GM23338 (cell line): Measurements from ENCODE around the gene CROCC2. TPM values are rescaled to one million over a fixed set of nuclear protein-coding genes. Genes with fewer than 3 reads are reported as not detected.

Source experiments
- ATAC-seq: fragments of 200-7000 bp; cut with Tn5 transposase; 3 replicates; pipeline ENCODE4 v1.9.1; 2020
- DNase-seq: peaks from one replicate; pipeline ENCODE4 v3.0.0-alpha.2; 2015; ENCODE audit warnings: low spot score
- H2AFZ ChIP-seq: fragments of 200-600 bp; sonication (generic); 2 replicates; pipeline ENCODE4 v1.8.0; 2016; ENCODE audit warnings: antibody characterized with exemption, mild to moderate bottlenecking, moderate library complexity
- H3F3A ChIP-seq: fragments of 200-600 bp; sonication (generic); replicated peaks from 2 replicates; pipeline ENCODE4 v1.8.0; 2017; ENCODE audit warnings: antibody characterized with exemption, mixed run types, low read depth
- H3K27ac ChIP-seq: fragments of 200-600 bp; sonication (generic); 2 replicates; pipeline ENCODE4 v1.6.1; 2016; ENCODE audit warnings: low read depth
- H3K27me3 ChIP-seq: fragments of 200-600 bp; sonication (generic); 2 replicates; pipeline ENCODE4 v1.8.0; 2016; ENCODE audit warnings: mild to moderate bottlenecking, mixed run types, moderate library complexity; ENCODE audit not compliant: insufficient read depth
- H3K36me3 ChIP-seq: fragments of 200-600 bp; sonication (generic); 2 replicates; pipeline ENCODE4 v1.8.0; 2016; ENCODE audit warnings: mild to moderate bottlenecking; ENCODE audit not compliant: insufficient read depth
- H3K4me1 ChIP-seq: fragments of 200-600 bp; sonication (generic); 2 replicates; pipeline ENCODE4 v1.8.0; 2016; ENCODE audit warnings: mild to moderate bottlenecking, moderate library complexity; ENCODE audit not compliant: insufficient read depth
- H3K4me2 ChIP-seq: fragments of 200-600 bp; sonication (generic); 2 replicates; pipeline ENCODE4 v1.7.1; 2017; ENCODE audit warnings: mixed run types
- H3K4me3 ChIP-seq: fragments of 200-600 bp; sonication (generic); 2 replicates; pipeline ENCODE4 v1.6.1; 2016; ENCODE audit warnings: mixed run types
- H3K79me2 ChIP-seq: fragments of 200-600 bp; sonication (generic); replicated peaks from 2 replicates; pipeline ENCODE4 v1.8.0; 2017; ENCODE audit warnings: mild to moderate bottlenecking; ENCODE audit not compliant: insufficient read depth
- H3K9me2 ChIP-seq: fragments of 200-600 bp; sonication (generic); 2 replicates; pipeline ENCODE4 v1.8.0; 2017; ENCODE audit not compliant: insufficient read depth
- H4K20me1 ChIP-seq: fragments of 200-600 bp; sonication (generic); replicated peaks from 2 replicates; pipeline ENCODE4 v1.8.0; 2017; ENCODE audit warnings: mild to moderate bottlenecking; ENCODE audit not compliant: insufficient read depth
- H3K27ac Mint-ChIP-seq: 2 replicates; pipeline ENCODE4 v1.8.0; 2020; ENCODE audit warnings: inconsistent platforms, mild to moderate bottlenecking, moderate library complexity, mixed read lengths
- H3K27me3 Mint-ChIP-seq: 3 replicates; pipeline ENCODE4 v1.8.0; 2022; ENCODE audit warnings: low read depth, mild to moderate bottlenecking, moderate library complexity, mixed read lengths, inconsistent platforms; ENCODE audit not compliant: insufficient read depth, poor library complexity
- H3K36me3 Mint-ChIP-seq: 3 replicates; pipeline ENCODE4 v1.8.0; 2021; ENCODE audit warnings: low read depth, mild to moderate bottlenecking, inconsistent platforms, moderate library complexity, mixed read lengths
- H3K4me1 Mint-ChIP-seq: 3 replicates; pipeline ENCODE4 v1.8.0; 2020; ENCODE audit warnings: mild to moderate bottlenecking, inconsistent platforms, mixed read lengths
- H3K4me3 Mint-ChIP-seq: 3 replicates; pipeline ENCODE4 v1.8.0; 2021; ENCODE audit warnings: moderate library complexity, mild to moderate bottlenecking, inconsistent platforms, mixed read lengths
- H3K9me3 Mint-ChIP-seq: 3 replicates; pipeline ENCODE4 v1.8.0; 2020; ENCODE audit warnings: moderate library complexity, mild to moderate bottlenecking, inconsistent platforms, mixed read lengths
- CREB1 ChIP-seq: fragments of 250-450 bp; sonication (Bioruptor Pico); IDR thresholded peaks from 2 replicates; pipeline ENCODE4 v1.5.0; 2020; ENCODE audit warnings: low read depth, mild to moderate bottlenecking, moderate library complexity
- EZH2 ChIP-seq: fragments of 200-600 bp; sonication (generic); IDR thresholded peaks from one replicate; pipeline ENCODE4 v1.8.0; 2017; ENCODE audit warnings: antibody characterized with exemption, mild to moderate bottlenecking, low read depth; ENCODE audit not compliant: unreplicated experiment
- JUNB ChIP-seq: IDR thresholded peaks from one replicate; pipeline ENCODE4 v1.6.1; 2016; ENCODE audit warnings: antibody characterized with exemption; ENCODE audit not compliant: unreplicated experiment
- STAT1 ChIP-seq: IDR thresholded peaks from one replicate; pipeline ENCODE4 v1.6.1; 2016; ENCODE audit warnings: antibody characterized with exemption; ENCODE audit not compliant: unreplicated experiment
- ZNF114 ChIP-seq: fragments of 250-450 bp; sonication (Bioruptor Pico); IDR thresholded peaks from 2 replicates; pipeline ENCODE4 v1.5.0; 2020; ENCODE audit warnings: mild to moderate bottlenecking, moderate library complexity
- ZNF331 ChIP-seq: fragments of 250-450 bp; sonication (Bioruptor Pico); IDR thresholded peaks from 2 replicates; pipeline ENCODE4 v1.5.0; 2020; ENCODE audit warnings: low read depth, mild to moderate bottlenecking, moderate library complexity
- polyA plus RNA-seq: library from polyadenylated mRNA; unstranded; fragments of >200 nt; fragmentation: Nextera tagmentation; extraction: Ambion mirVana; gene quantifications from 2 replicates; pipeline ENCODE4 v1.2.1, GENCODE V29; 2016
- total RNA-seq: library from RNA; depleted of rRNA; stranded (reverse); fragments of >200 nt; shearing (Covaris generic); gene quantifications from 2 replicates; pipeline ENCODE4 v1.2.3, GENCODE V29; 2014
- TF ChIP-seq, protein P1 (sequence below): IDR thresholded peaks from 2 replicates; pipeline ENCODE4 v1.6.1; 2016; ENCODE audit warnings: antibody characterized with exemption
- TF ChIP-seq, protein P2 (sequence below): fragments of 250-450 bp; sonication (Bioruptor Pico); IDR thresholded peaks from 2 replicates; pipeline ENCODE4 v1.5.0; 2020; ENCODE audit warnings: mild to moderate bottlenecking, moderate library complexity

The CROCC2 gene
- total and polyA plus RNA-seq, 2 experiments from 2014 or later: not detected

DNA sequence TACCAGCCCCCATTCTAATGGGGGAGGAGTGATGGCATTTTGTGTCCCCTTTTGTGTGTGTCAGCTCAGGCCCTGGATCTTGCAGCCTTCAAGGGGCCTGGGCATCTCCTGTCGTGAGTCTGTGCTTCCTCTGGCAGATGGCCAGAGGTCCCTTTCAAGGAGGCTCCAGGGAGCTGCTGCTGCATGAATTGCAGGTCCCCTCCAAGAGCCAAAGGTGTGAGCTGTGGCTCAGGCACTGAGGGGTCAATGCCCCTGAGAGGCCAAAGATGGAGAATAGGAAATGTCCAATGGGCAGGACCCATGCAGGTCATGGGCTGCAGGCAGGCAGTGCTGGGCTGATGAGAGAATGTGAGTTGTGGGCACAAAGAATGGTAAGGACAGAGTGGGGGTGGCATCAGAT is 20.6 kb upstream of the CROCC2 start:
- no peak overlapping the region for H3K4me2 ChIP-seq
- Mint-ChIP-seq H3K4me3 (no peak overlapping the region), H3K27ac (no peak overlapping the region), H3K27me3 (peaks cover 7% of the 10 kb centered on the region), H3K36me3 (no peaks in the 10 kb centered on the region), H3K4me1 (peaks cover 3% of the 10 kb centered on the region; the same call in 1 of the 3 replicates), H3K9me3 (no peaks in the 10 kb centered on the region)
- no peaks in the 10 kb centered on the region for H4K20me1 ChIP-seq
- H2AFZ ChIP-seq: no peak overlapping the region
- no peak overlapping the region for H3K27ac ChIP-seq
- TF ChIP-seq ZNF331 (CRISPR knock-in tag) (no peak), ZNF114 (CRISPR knock-in tag) (no peak), CREB1 (CRISPR knock-in tag) (no peak), STAT1 (no peak)
- TF ChIP-seq, protein P1, sequence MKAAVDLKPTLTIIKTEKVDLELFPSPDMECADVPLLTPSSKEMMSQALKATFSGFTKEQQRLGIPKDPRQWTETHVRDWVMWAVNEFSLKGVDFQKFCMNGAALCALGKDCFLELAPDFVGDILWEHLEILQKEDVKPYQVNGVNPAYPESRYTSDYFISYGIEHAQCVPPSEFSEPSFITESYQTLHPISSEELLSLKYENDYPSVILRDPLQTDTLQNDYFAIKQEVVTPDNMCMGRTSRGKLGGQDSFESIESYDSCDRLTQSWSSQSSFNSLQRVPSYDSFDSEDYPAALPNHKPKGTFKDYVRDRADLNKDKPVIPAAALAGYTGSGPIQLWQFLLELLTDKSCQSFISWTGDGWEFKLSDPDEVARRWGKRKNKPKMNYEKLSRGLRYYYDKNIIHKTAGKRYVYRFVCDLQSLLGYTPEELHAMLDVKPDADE: no peak
- no peaks in the 10 kb centered on the region for H3K79me2 ChIP-seq
- DNase-seq (no peak), ATAC-seq (no peak)
- H3K36me3 ChIP-seq: no peaks in the 10 kb centered on the region
- no peak overlapping the region for H3K4me3 ChIP-seq
- no peaks in the 10 kb centered on the region for H3K27me3 ChIP-seq
- no peaks in the 10 kb centered on the region for H3F3A ChIP-seq
- H3K4me1 ChIP-seq: no peaks in the 10 kb centered on the region
- H3K9me2 ChIP-seq: no peaks in the 10 kb centered on the region

DNA sequence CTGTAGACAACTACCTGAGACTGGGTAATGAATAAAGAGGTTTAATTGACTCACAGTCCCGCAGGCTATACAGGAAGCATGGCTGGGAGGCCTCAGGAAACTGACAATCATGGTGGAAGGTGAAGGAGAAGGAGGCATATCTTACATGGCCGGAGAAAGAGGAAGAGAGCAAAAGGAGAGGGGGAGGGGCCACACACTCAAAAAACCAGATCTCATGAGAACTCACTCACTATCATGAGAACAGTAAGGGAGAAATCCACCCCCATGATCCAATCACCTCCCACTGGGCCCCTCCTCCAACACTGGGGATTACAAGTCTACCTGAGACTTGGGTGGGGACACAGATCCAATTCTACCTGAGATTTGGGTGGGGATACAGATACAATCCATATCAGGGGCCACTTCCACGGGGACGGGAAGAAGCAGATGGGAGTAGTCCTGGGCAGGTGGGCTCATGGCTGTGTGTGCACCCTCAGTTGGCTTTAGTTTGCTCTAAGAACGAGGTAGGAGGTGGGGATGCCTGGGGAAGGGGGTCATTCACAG is 20.0 kb upstream of the CROCC2 start:
- Mint-ChIP-seq H3K27me3 (peaks cover 7% of the 10 kb centered on the region), H3K36me3 (no peaks in the 10 kb centered on the region), H3K4me3 (no peak overlapping the region), H3K9me3 (no peaks in the 10 kb centered on the region), H3K4me1 (peaks cover 3% of the 10 kb centered on the region; the same call in 1 of the 3 replicates), H3K27ac (no peak overlapping the region)
- H3K36me3 ChIP-seq: no peaks in the 10 kb centered on the region
- ATAC-seq (no peak), DNase-seq (no peak)
- H3K27me3 ChIP-seq: no peaks in the 10 kb centered on the region
- no peaks in the 10 kb centered on the region for H3K79me2 ChIP-seq
- no peaks in the 10 kb centered on the region for H3K9me2 ChIP-seq
- H3F3A ChIP-seq: no peaks in the 10 kb centered on the region
- H3K27ac ChIP-seq: no peak overlapping the region
- no peak for TF ChIP-seq EZH2
- TF ChIP-seq STAT1: no peak
- no peak for TF ChIP-seq ZNF331 (CRISPR knock-in tag)
- H3K4me1 ChIP-seq: no peaks in the 10 kb centered on the region
- no peak overlapping the region for H2AFZ ChIP-seq
- no peaks in the 10 kb centered on the region for H4K20me1 ChIP-seq
- no peak overlapping the region for H3K4me3 ChIP-seq
- no peak overlapping the region for H3K4me2 ChIP-seq

DNA sequence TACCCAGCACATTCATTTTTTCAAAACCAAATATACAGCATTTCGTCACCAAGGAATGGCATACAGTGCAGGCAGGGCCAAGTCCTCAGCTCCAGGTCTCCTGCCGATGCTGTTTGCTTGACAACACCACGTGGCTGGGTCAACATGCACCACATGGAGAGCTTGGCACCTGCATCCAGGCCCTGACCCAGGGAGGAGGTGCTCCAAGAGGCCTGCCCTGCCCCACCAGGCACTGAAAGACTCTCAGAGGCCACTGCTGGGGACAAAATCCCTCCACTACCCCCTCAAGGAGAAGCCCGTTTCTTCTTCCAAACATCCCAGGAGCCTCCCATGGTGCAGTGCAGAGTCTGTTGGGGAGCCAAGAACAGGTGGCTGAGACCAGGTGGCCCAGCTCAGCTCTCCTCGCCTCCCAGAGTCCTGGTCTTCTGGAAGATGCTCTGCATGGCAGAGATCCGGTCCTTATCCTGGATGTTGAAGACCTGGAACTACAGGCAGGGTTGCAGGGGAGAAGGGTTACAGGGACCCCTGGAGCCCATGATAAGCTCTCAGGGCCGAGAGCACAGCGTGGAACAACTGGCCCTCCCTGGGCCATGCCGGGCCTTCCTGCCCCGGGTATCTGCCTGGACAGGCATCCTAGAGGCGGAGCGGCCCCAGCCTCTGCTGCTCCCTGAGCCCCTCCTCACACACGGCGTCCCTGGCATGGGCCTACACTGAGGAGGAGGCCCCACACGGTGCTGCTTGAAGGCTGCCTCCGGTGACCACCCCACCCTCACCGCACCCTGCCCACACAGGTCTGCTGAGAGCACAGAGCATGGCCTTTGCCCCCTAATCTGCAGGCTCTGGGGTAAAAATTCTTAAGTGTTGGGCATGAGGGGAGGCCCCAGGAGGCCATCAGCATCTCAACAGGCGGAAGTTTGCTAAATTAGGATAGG is 19.2 kb upstream of the CROCC2 start:
- Mint-ChIP-seq H3K27ac (no peak overlapping the region), H3K36me3 (no peaks in the 10 kb centered on the region), H3K27me3 (peaks cover 6% of the 10 kb centered on the region), H3K9me3 (no peaks in the 10 kb centered on the region), H3K4me1 (peaks cover 3% of the 10 kb centered on the region; the same call in 1 of the 3 replicates), H3K4me3 (no peak overlapping the region)
- H3K27me3 ChIP-seq: no peaks in the 10 kb centered on the region
- H3K36me3 ChIP-seq: no peaks in the 10 kb centered on the region
- H3F3A ChIP-seq: no peaks in the 10 kb centered on the region
- peak; percentile 12; the same call in 1 of the 3 replicates for ATAC-seq
- H3K27ac ChIP-seq: no peak overlapping the region
- no peak overlapping the region for H3K4me3 ChIP-seq
- no peaks in the 10 kb centered on the region for H3K4me1 ChIP-seq
- H3K4me2 ChIP-seq: no peak overlapping the region
- no peaks in the 10 kb centered on the region for H3K9me2 ChIP-seq
- no peaks in the 10 kb centered on the region for H3K79me2 ChIP-seq
- no peak overlapping the region for H2AFZ ChIP-seq
- no peak for DNase-seq
- no peaks in the 10 kb centered on the region for H4K20me1 ChIP-seq
- TF ChIP-seq, protein P2, sequence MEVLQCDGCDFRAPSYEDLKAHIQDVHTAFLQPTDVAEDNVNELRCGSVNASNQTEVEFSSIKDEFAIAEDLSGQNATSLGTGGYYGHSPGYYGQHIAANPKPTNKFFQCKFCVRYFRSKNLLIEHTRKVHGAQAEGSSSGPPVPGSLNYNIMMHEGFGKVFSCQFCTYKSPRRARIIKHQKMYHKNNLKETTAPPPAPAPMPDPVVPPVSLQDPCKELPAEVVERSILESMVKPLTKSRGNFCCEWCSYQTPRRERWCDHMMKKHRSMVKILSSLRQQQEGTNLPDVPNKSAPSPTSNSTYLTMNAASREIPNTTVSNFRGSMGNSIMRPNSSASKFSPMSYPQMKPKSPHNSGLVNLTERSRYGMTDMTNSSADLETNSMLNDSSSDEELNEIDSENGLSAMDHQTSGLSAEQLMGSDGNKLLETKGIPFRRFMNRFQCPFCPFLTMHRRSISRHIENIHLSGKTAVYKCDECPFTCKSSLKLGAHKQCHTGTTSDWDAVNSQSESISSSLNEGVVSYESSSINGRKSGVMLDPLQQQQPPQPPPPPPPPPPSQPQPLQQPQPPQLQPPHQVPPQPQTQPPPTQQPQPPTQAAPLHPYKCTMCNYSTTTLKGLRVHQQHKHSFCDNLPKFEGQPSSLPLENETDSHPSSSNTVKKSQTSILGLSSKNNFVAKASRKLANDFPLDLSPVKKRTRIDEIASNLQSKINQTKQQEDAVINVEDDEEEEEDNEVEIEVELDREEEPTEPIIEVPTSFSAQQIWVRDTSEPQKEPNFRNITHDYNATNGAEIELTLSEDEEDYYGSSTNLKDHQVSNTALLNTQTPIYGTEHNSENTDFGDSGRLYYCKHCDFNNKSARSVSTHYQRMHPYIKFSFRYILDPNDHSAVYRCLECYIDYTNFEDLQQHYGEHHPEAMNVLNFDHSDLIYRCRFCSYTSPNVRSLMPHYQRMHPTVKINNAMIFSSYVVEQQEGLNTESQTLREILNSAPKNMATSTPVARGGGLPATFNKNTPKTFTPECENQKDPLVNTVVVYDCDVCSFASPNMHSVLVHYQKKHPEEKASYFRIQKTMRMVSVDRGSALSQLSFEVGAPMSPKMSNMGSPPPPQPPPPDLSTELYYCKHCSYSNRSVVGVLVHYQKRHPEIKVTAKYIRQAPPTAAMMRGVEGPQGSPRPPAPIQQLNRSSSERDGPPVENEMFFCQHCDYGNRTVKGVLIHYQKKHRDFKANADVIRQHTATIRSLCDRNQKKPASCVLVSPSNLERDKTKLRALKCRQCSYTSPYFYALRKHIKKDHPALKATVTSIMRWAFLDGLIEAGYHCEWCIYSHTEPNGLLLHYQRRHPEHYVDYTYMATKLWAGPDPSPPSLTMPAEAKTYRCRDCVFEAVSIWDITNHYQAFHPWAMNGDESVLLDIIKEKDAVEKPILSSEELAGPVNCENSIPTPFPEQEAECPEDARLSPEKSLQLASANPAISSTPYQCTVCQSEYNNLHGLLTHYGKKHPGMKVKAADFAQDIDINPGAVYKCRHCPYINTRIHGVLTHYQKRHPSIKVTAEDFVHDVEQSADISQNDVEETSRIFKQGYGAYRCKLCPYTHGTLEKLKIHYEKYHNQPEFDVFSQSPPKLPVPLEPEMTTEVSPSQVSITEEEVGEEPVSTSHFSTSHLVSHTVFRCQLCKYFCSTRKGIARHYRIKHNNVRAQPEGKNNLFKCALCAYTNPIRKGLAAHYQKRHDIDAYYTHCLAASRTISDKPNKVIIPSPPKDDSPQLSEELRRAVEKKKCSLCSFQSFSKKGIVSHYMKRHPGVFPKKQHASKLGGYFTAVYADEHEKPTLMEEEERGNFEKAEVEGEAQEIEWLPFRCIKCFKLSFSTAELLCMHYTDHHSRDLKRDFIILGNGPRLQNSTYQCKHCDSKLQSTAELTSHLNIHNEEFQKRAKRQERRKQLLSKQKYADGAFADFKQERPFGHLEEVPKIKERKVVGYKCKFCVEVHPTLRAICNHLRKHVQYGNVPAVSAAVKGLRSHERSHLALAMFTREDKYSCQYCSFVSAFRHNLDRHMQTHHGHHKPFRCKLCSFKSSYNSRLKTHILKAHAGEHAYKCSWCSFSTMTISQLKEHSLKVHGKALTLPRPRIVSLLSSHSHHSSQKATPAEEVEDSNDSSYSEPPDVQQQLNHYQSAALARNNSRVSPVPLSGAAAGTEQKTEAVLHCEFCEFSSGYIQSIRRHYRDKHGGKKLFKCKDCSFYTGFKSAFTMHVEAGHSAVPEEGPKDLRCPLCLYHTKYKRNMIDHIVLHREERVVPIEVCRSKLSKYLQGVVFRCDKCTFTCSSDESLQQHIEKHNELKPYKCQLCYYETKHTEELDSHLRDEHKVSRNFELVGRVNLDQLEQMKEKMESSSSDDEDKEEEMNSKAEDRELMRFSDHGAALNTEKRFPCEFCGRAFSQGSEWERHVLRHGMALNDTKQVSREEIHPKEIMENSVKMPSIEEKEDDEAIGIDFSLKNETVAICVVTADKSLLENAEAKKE: no peak
- TF ChIP-seq CREB1 (CRISPR knock-in tag) (no peak), JUNB (no peak)
